HepG2 (cell line): Measurements from ENCODE around the gene LLGL1. TPM values are rescaled to one million over a fixed set of nuclear protein-coding genes. Genes with fewer than 3 reads are reported as not detected.

Experiments used
- BCL6 ChIP-seq: IDR thresholded peaks from 2 replicates; pipeline ENCODE4 v1.6.1; 2016; ENCODE audit warnings: missing genetic modification reagents, missing compliant biosample characterization
- MAF1 ChIP-seq: sonication (generic); formaldehyde crosslinking; IDR thresholded peaks from 2 replicates; pipeline ENCODE4 v1.5.0; 2020; ENCODE audit warnings: missing genetic modification reagents, borderline replicate concordance
- MEF2D ChIP-seq: sonication (generic); formaldehyde crosslinking; IDR thresholded peaks from 2 replicates; pipeline ENCODE4 v1.5.1; 2020; ENCODE audit warnings: mild to moderate bottlenecking, missing genetic modification reagents
- TFDP2 ChIP-seq: sonication (generic); formaldehyde crosslinking; IDR thresholded peaks from 2 replicates; pipeline ENCODE4 v1.4.0; 2020; ENCODE audit warnings: missing genetic modification reagents
- ZBED4 ChIP-seq: sonication (generic); formaldehyde crosslinking; IDR thresholded peaks from 2 replicates; pipeline ENCODE4 v1.4.0; 2020; ENCODE audit warnings: missing genetic modification reagents, borderline replicate concordance
- ZNF335 ChIP-seq: sonication (generic); formaldehyde crosslinking; IDR thresholded peaks from 2 replicates; pipeline ENCODE4 v1.4.0; 2020; ENCODE audit warnings: missing genetic modification reagents
- ZNF746 ChIP-seq: sonication (generic); formaldehyde crosslinking; IDR thresholded peaks from 2 replicates; pipeline ENCODE4 v1.8.0; 2022; ENCODE audit warnings: mild to moderate bottlenecking, missing genetic modification reagents
- polyA plus RNA-seq, 8 experiments: library from polyadenylated mRNA; depleted of rRNA in 3 of 8; stranded (reverse) in 7 of 8; unstranded in 1 of 8; fragments of >200 nt; fragmentation: Illumina TruSeq in 4 of 8; extraction: Trizol in 4 of 8; gene quantifications; 2 replicates each; pipeline versions ENCODE4 v1.2.1 to v1.2.3, GENCODE V29; 2011 to 2016; ENCODE audit warnings: low read depth in 4 of 8, missing spikeins in 1 of 8, mixed read lengths in 1 of 8; ENCODE audit not compliant: insufficient read depth in 1 of 8
- total RNA-seq, 5 experiments: library from RNA; depleted of rRNA; stranded (reverse); fragments of >200 nt; fragmentation: Illumina TruSeq; extraction: Trizol; gene quantifications; 2 replicates each; pipeline ENCODE4 v1.2.3, GENCODE V29; 2016; ENCODE audit warnings: low read depth in 1 of 5
- TF ChIP-seq, protein P1 (sequence below): sonication (generic); formaldehyde crosslinking; IDR thresholded peaks from 2 replicates; pipeline ENCODE4 v1.8.1; 2023; ENCODE audit warnings: mild to moderate bottlenecking, missing genetic modification reagents, borderline replicate concordance

The LLGL1 gene
- total and polyA plus RNA-seq, 2 of the 13 experiments (the other 11 are each of a cell fraction or from before 2014, with no cell fraction given) = 15.0 to 15.3 TPM

- no peak for TF ChIP-seq ZBED4 (CRISPR knock-in tag)
- 0 out of 2 replicates have a peak, but pooled peaks have one; percentile 9 for TF ChIP-seq TFDP2 (CRISPR knock-in tag)
- TF ChIP-seq BCL6 = 0 out of 2 replicates have a peak, but pooled peaks have one; percentile 10
- peak; percentile 16; the same call in 1 of the 2 replicates for TF ChIP-seq ZNF335 (CRISPR knock-in tag)
- no peak for TF ChIP-seq MEF2D (CRISPR knock-in tag)
- 0 out of 2 replicates have a peak, but pooled peaks have one; percentile 20 for TF ChIP-seq ZNF746 (CRISPR knock-in tag)
- TF ChIP-seq, protein P1, sequence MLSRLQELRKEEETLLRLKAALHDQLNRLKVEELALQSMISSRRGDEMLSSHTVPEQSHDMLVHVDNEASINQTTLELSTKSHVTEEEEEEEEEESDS = no peak
- TF ChIP-seq MAF1 (CRISPR knock-in tag) = 0 out of 2 replicates have a peak, but pooled peaks have one; percentile 28
Observed at GRCh38 chr17:18184143-18185031, 41.0 kb upstream of the LLGL1 start (continued).
